DMS79 treated with DMSO at 0.1 percent for 48 hours (cell line): ENCODE measurements around the gene KCNC2.
A peak's percentile ranks its signal among the peaks of the same experiment; 100 is the strongest.
"Not testable (repeated sequence)": the region's sequence is repeated elsewhere in the genome, so short reads cannot be mapped to it uniquely, and the experiment has no call there.

Source experiments
- DNase-seq: peaks from one replicate; lab custom pipeline; 2025; lab: John Stamatoyannopoulos, UW

The KCNC2 gene

DNA sequence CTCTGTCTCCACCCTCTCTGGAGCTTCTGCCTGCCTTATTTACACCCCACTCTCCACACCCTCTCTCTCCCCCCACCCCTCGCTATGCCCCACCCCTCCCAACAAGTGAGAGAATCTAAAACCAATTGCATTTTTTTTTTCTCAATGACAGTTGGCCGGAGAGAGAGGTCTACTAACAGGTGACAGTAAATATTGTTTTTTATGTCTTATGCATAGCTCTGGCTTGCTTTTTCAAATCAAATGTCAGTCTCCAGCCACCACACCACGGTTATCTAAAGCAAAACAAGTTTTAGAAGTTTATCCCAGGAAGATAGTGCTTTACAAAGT, at the start of gene KCNC2:
KCNC2 (minus strand) TSS at position 28 of the 327 bp plus-strand sequence.
- DNase-seq, result no peak

- DNase-seq, result no peak
Observed at GRCh38 chr12:75259143-75259542, 49.5 kb upstream of the KCNC2 start.

GRCh38 chr12:75257510-75257909, 47.9 kb upstream of the KCNC2 start:
- no peak for DNase-seq

GRCh38 chr12:75245108-75245507, 35.5 kb upstream of the KCNC2 start:
- DNase-seq, result no peak

DNA sequence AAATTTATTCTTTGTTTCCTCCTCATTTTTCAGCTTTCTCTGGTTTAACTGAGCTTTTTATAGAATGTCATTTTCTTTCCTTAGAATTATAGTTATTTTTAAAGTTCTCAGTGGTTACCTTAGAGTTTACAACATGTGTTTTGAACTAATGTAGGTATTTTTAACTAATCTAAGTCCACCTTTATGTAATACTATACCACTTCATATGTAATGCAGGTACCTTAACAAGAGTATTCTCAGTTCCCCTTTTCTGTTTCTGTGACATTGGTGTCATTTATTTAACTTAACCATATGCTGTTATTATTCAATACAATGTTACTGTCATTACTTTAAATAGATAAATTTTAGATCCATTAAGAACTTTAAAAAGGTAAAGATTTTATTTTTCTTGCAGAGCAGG, 30.3 kb upstream of the KCNC2 start:
- DNase-seq, result no peak

DNA sequence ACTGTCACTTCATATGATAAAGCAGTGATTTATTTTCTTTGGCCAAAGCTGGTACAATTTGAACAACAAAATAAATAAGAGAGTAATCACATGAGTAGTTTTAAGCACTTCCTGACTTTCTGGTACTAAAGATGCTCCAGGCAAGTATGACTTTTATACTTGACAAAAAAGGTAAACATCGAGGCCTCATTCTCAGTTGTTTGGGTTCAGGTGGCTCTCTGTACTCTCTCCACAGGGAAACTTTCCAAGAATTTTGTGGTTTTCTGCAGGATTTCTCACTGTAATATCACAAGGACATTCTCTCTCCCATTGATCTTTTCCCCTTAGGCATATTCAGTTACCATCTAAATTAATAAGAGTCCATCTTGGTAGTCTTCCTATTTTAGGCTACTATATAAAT, 26.6 kb upstream of the KCNC2 start:
- no peak for DNase-seq

- DNase-seq, result no peak
Observed at GRCh38 chr12:75227132-75227531, 17.5 kb upstream of the KCNC2 start.

GRCh38 chr12:75212072-75212471, 2.4 kb upstream of the KCNC2 start:
- DNase-seq, result no peak

DNA sequence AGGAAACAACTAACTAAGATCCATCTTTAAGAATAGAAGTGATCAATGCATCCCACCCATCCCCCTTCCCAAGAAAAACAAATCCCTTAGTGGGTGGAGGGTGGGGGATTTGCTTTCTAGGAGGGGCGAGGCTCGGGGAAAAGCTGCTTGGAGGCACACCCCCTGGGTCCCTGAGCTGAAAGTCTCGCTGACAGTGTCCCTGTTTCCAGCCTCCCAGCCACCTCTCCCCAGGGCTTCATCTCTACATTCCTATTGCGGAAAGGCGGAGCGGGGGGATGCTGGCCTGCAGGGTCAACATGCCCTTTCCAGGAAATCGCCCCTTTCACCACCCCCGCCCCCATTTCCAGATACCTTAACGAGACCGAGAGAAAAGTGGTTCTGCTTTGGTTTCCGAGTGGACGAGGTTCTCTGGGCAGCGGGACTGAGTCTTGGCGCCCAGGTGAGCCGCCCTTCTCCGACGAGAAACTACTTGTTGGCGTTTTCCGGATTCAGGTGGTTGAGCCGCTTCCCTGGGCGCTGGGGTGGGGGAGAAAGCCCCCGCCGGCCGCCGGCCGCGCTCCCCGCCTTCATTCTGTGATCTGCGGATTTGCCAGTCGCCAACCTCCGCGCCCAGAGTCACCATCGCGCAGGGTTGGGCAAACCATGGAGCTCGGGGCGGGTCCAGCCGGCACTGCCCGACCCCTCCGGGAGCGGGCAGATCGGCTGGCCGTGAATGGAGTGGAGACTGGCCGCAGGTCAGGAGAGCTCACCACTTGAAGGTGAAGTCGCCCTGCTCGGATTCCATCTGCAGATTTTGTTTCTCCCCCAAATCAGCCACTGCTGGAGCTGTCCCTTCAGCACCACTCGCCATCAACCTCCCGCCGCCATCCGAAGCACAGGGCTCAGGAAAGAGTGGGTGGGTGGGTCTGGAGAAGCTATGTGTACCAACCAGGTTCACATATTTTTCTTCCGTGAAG, 505 bp downstream of the KCNC2 start:
- peak; percentile 20 for DNase-seq

GRCh38 chr12:75207338-75208083, 2.1 kb downstream of the KCNC2 start:
- DNase-seq, result no peak

GRCh38 chr12:75205558-75205957, 4.1 kb downstream of the KCNC2 start:
- no peak for DNase-seq

- DNase-seq, result no peak
Observed at GRCh38 chr12:75196865-75197264, 12.8 kb downstream of the KCNC2 start.

DNA sequence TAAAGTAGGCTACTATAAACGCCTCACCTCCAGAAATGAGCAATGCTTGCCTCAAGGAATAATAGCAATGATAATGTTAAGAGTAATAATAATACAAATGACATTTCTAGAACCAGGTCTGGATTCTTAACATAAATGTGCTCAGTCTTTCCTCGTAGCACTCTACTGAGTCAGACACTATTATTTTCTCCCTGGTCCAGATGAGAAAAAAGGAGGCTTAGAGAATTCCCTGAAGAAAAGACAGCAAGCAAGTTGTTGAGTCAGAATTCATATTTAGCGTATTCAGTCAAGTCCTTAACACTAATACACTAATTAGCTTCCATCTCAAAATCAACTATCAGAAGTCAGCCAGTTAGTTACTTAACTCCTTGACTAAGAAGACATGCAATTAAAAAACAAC, 13.2 kb downstream of the KCNC2 start:
- DNase-seq, result no peak

DNA sequence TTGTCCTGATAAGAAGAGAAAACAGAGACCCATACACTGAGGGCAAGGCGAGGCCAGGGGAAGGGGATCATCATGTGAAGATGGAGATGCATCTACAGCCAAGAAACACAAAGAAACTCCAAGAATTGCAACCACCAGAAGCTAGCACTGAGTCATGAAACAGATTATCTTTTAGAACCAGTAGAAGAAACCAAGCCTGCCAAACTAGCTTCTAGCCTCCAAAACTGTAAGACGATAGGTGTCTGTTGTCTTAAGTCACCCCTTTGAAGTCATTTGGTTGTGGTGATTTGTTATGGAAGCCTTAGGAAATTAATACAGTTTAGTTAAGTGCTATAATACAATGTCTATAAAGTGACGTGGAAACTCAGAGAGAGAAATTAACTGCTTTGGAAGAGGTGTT, 15.4 kb downstream of the KCNC2 start:
- no peak for DNase-seq

GRCh38 chr12:75192196-75192595, 17.4 kb downstream of the KCNC2 start:
- no peak for DNase-seq

DNA sequence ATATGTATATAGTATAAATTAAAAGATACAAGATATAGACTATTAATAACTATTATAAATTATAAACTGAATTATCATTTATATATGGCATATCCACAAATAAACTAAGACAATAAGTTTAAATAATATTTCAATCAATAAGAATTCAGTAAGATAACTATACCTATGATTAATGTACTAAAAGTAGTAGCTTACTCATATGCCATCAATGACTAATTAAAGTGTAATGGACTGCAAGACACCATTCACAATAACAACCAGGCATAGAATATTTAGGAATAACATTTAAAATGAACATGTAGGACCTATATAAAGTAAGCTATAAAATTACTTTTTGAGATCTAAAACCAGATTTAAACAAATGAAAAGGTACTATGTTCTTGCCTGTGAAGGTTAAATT, 18.8 kb downstream of the KCNC2 start:
- DNase-seq, result no peak

DNA sequence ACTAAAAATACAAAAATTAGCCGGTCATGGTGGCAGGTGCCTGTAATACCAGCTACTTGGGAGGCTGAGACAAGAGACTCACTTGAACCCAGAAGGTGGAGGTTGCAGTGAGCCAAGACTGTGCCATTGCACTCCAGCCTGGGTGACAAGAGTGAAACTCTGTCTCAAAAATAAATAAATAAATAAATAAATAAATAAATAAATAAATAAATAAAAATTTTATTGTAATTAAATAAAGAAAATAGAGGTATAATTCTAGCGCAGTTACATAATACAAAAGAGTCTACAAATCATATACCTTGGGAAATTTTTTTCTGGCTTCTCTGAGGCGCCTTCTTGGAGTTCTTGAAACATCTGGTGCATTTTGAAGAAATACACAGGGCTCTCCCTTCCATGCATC, 23.8 kb downstream of the KCNC2 start:
- not testable (repeated sequence) for DNase-seq

DNA sequence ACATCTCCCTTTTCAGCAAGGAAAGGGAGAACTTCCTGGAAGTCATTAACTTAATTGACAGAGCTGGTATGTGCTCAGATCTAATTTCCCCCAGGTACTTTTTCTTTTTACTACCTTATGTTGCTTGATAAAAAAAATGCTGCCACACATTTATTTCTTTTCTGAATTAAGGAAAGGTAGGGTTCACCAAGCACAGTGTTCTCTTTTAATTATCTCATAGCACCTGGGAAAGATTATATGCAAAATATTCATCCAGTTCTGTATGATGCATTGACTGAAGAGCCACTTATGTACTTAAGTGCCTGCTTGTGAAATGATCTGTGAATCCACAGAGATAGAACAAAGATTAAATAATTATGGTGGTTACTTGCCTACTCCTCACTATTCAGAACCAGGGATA, 25.1 kb downstream of the KCNC2 start:
- DNase-seq, result no peak

DNA sequence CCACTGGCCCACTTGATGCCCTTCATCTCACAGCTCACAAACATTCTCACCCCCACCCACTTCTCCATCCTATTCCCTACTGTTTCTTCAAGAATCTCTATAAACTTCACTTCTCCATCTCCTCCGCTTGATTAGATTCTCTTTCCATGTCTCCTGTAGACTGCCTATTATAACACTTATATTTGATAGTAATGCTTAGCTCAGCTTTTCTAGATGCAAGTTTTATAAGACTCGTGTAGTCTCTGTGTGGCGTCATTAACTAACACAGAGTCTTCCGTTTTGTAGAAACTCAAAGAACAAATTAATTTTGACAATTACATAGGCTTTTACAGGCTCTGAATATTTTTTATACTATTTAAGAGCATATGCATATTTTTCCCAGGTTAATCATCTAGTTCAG, 25.7 kb downstream of the KCNC2 start:
- no peak for DNase-seq

DNA sequence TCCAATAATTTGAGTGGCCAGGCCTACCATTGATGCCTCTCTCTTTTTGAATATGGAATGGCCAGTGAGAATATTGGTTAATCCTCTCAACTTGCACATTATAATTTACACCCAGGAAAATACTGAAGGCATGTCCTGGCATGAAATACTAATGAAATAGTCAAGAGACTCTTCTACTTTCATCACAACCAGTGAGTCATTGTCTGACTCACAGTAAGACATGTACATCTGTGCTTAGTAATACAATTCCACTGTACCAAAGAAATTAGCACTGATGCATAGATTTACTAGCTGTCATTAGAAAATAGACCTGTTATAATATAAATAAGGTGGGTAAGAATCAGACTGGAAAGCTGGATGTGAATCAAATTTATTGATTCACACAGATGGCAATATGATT, 31.6 kb downstream of the KCNC2 start:
- no peak for DNase-seq

GRCh38 chr12:75172611-75173010, 37.0 kb downstream of the KCNC2 start:
- DNase-seq, result no peak

GRCh38 chr12:75170640-75171185, 38.9 kb downstream of the KCNC2 start:
- no peak for DNase-seq

DNA sequence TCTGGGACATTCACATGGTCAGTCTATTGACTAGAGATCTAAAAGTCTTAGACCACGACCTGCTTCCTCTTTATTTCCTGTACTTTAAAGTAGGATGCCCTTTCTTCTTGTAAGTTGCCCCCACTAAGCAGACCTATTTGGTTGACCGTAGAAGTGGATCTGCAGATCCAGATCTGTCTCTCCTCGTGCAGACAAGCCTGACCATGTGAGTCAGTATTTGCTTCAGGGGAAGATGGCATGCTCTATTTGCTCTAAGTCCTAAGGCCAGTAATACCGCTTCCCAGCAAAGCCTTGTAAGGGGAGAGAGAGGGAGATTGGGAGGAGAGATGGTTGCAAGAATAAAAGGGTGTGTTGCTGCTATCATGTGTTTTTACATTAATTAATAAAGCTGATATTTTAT, 46.8 kb downstream of the KCNC2 start:
- no peak for DNase-seq
